T-helper 9 cell (primary cell): ENCODE results near the gene TSPAN3.

ENCODE experiments used
- DNase-seq: peaks from one replicate; pipeline ENCODE4 v3.0.0-alpha.2; 2020

Gene TSPAN3

DNA sequence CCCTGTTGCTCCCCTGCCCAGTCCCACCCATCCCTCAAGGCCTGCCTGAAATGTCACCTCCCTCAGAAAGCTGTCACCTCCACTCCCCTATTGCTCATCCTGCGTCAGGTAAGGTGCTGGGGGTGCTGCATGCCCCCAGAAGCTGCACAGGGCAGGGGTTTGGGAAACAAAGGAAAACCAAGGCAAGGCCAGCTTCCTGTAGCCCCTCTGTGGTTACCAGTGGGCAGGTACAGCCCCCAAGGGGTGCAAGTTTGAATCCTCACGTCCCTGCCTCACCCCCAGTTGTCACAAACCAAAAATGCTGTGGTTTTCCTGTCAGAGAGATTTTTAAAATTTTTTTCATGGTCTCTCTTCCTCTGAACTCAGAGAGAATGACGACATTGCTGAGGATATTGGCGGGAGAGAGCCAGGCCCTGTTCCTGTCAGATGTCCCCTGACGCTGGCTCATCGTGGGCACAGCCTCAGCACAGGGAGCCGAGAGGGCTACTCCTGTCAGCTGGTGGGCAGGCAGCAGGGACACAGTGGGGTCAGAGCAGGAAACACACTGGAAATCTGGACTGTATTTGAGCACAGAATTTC, 49.0 kb downstream of the TSPAN3 start:
- DNase-seq: peak; percentile 45

DNA sequence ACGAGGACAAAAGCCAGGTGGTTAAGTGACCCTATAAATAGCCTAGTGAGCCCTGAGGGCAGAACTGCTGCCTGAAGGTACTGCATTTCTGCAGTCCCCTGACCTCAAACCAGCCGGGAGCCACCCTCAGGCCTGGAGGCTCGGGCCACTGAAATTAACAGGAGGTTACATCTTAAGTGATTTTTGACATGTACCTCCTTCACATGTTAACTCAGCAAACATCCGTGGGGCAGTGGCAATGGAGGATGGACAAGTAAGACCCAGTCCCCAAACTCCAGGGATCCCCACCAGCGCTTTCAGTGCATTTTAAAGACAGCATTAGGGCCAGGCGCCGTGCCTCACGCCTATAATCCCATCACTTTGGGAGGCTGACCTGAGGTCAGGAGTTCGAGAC, 49.8 kb downstream of the TSPAN3 start:
- DNase-seq: no peak

DNA sequence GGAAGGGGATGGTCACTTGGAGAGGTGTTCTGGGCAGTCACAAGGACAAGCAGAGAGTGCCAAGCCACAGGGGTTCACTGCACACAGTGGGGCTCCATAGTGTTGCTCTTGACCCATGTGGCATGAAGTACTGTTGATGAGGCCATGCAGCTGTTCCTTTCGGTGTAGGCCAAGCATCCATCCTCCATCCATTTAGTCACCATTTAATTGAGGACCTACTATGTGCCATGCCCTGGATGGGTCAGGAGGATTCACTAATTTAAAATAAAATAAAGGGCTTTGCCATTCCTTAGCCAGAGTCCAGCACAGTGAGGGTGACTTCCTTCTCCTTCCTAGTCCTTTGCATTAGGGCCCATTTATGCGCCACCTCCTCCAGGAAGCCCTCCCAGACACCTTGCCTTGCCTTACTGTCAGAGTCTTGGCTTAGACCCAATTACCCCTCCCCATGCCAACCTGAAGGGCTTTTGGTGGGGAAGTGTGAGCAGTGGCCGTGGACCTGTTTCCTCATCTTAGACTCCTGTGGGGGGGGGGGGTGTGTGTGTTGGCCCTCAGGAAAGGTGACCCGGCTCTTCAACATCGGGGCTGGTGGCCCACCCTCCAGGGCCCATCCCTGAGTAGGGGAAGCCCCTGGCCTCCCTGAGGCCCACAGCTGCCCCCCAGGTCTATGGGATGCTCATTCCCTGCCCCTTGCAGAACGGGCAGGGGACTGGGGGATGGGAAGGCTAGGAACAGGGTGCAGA, 50.4 kb downstream of the TSPAN3 start:
- no peak for DNase-seq

DNA sequence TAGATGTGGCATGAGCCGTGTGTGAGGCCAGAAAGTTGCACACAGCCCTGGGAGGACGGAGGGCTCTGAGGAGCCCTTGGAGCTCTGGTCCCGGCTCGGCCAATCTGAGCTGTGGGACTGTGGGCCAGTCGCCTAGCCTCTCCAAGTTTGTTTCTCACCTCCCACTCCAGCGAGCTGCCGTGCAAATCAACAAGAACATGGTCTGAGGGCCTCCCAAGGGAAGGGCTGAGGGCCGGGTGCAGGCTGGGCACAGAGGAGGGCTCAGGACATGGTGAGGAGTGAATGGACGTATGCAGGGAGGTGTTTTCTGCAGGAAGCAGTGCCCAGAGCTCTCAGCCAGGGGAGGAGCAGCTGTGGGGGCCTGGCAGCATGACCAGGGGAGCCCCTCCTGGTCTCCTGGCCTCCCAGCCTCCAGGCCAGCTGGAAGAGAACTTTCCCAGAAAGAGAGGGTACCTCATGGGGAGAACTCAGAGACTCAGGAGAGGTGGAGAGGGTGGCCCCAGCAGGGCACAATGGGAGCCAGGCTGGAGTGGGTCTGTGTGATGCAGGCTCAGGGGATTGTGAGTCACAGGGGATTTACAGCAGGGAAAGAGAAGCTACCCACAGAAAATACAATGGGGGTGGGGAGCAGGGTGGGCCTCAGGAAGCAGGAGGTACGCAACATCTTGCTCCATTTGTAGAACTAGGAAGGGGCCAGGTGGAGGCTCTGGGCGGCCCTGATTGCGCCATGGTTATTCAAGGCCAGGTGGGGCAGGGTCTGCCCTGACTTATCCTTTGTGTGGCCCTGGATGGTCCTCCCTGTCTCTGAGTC, 51.2 kb downstream of the TSPAN3 start:
- DNase-seq: no peak

DNA sequence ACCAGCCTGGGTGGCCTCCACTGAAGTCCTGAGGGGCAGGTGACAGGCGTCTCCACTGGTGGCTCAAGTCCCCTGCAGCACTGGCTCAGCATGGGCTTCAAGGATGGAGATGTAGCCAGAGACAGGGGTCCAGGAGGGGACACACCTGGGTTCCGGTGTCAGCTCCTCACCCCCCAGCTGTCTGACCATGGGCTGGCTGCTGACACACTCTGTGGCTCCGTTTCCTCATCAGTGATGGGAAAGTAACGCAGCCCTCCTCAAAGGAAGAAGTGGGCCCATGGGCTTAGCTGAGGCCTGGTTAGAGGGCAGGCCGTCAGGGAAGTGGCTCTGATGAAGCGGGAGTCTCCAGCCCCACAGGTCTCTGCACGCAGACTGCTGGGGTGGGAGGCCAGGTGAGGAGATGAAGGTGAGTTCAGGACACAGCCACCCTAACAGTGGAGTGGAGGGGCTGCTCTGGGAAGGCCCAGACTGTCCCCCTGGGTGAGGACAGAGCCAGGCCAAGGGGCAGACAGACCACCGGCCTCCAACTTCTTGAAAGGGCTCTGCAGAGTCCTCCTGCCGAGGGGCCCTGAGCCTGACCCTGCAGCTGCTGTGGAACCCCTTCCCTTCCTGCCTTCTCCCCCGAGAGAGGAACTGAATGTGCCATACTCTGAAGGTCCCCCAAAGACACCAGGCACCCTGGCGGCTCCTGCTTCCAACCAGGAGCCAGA, 52.0 kb downstream of the TSPAN3 start:
- DNase-seq: no peak

DNA sequence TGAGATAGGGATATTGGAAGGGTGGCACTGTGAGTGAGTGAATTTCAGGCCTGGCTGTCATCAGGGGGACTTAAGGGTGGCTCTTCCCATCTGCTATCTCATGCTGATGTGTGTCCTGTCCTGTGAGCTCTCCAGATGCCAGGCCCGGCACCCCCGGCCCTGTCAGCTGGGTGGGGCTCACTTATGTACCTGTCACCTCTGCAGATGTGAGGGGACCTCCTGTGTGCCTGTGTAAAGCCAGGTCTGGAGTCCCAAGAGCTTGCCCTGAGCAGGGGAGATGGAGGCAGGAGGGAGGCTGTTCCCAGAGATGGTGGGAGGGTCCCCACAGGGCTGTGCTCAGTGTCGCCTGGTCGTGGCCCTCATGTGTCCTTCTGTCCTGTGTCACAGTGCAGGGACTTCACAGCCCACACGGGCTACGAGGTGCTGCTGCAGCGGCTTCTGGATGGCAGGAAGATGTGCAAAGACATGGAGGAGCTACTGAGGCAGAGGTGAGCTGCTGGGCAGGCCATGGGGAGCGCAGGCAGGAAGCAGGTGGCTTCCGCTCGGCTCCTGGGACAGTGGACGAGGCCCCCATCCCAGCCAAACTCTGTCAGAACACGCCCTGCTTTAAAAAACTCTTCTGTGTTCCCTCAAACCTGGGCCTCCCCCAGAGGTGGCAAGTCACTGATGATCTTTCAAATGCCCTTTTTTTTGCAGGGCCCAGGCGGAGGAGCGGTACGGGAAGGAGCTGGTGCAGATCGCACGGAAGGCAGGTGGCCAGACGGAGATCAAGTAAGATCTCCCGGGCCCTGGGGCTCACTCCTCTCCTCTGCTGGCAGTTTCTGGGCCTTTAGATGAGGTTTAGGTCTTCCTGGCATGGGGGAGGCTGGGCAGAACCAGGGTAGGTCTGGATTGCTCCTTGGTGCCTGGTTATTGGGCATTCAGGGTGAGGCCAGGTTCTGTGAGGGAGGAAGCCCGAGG, 52.9 kb downstream of the TSPAN3 start:
- DNase-seq: no peak

DNA sequence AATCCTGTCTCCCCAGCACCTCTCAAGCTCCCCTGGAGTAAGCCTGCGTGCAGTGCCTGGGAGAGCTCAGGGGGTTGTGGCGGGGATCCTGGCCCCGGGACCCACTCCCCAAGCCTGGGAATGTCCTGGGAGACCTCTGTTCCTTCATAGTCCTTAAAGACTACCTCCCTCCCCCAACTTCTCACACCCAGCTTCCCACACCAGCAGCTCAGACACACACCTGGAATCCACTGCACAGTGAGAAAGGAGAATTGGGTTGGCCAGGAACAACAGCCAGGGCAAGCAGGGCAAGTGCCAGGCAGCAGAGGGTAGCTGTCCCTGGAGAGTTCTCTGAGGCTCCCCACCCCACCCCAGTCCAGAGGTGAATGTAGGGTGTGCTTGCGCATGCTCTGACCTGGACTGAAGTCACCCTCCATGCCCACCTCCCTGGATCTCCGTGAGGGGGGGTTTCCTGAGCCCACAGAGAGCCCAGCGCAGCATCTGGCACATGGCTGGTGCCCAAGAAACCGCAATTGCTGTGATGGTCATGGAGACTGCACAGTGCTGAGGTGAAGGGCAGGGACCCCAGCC, 53.7 kb downstream of the TSPAN3 start:
- DNase-seq: no peak

DNA sequence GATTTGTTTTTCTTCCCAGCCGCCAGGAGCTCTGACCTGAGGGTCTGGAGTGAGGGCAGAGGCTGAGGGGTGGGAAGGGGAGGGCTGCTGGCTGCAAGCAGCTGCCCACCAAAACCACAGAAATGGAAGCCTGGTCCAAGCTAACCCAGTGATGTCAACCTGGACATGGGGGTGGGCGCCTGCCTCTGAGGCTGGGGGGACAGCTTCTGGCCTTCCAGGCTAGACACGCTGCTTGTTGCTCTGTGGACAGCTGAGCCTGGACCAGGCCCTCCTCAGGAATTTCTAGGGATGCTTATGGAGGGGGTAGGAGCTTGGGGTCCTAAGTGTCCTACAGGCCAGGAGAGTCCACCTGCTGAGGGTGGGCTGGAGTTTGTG, 54.6 kb downstream of the TSPAN3 start:
- no peak for DNase-seq

DNA sequence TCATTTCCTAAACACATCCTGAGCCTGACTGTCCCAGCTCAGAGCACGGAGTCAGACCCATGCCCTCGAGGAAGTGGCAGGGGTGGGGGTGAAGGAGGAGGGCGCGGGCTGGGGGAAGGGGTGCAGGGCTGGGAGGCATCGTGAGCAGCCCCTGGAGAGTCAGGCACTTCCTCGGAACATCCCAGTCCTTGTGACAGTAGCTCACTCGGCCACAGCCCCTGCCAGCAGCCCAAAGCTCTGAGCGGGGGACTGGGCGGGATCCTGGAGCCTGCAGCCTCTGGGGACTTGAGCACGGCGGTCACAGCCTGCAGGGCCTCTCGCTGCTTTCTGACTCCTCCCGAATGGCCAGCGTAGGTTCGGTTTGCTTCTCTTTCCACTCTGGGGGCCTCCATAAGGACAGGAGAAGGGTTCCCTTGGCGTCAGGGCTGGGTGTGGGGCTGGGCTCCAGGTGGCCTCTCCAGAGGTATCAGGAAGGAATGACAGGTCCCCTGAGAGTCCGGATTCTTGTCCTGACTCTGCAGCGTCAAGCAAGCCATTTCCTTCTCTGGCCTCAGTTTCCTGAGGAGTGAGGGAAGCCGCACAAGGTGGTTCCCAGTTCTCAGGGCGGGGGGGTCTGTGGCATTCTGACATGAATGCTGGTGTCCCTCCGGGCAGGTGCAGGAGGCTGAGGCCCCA, 55.1 kb downstream of the TSPAN3 start:
- no peak for DNase-seq

DNA sequence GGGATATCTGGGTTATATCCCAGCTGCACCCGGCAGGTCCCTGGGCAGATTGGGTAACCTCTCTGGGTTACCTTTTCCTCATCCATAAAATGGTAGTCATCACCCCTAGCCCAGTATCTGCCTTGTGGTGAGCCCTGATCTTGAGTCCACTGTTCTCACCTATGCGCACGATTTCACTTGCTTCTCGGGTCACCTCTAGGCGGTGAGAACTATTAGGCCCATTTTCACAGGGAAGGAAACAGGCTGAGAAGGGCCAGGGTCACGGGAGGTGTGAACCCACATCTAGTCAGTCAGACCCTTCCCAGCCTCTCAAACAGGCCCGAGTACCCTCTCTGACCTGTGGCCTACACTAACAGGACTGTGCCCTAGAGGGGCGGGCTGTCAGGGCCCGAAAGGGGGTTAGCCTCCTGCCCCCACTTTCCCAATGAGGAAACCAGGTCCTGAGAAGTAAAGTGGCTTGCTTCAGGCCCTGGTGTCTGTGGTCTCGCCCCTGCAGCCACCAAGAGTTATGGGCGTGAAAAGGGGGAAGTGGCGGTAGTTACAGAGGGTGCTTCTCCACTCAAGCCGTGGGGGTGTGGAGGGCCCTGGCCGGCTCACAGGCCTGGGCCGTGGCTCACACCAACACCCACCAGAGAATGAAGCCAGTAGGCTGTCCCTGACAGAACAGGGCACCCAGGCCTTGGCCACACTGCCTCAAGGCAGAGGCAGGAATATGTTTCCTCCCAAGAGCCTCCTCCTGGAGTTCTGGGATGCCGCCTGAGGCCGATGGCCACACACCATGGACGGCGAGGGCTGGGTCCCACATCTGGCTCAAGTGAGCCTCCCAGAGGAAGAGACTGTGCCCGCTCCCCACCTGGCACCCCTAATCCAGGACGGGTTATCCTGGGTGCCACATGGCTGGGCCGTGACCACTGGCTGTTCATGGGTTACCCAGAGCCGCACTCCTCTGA, 56.5 kb downstream of the TSPAN3 start:
- DNase-seq: no peak

DNA sequence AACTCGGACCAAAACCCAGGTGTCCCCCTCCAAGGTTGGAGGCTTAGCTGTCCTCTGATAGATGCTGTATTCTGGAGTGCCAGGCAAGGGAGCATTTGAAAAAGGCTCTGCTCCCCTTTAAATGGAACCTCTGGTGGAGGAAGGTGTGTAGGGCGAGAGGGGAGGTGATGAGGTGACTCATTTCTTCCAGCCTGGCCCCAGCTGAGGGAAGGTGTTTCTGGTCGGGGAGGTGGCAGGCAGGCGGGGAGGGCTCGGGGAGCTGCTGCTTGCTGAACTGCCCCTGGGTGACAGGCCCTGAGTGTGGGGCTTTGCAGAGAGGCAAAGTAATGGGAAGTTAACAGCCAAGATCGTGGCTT, 57.2 kb downstream of the TSPAN3 start:
- DNase-seq: peak; percentile 74

DNA sequence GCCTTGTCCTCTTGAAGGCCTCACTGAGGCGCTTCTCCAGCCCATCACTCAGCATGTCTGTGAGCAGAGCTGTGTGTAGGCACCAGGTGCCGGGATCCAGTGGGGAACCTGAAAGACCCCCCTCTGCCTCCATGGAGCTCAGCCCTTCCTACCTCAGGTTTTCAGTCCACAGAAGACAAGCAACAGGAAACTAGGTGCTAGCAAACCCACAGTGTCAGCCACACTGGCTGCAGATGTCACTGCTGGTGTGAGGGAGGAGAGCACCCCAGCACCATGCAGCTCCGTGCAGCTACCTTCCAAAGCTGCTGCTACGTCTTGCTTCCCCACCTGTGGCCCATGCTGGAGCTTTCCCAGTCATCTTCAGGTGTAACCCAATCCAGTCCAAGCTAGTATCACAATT, 58.0 kb downstream of the TSPAN3 start:
- peak; percentile 40 for DNase-seq

DNA sequence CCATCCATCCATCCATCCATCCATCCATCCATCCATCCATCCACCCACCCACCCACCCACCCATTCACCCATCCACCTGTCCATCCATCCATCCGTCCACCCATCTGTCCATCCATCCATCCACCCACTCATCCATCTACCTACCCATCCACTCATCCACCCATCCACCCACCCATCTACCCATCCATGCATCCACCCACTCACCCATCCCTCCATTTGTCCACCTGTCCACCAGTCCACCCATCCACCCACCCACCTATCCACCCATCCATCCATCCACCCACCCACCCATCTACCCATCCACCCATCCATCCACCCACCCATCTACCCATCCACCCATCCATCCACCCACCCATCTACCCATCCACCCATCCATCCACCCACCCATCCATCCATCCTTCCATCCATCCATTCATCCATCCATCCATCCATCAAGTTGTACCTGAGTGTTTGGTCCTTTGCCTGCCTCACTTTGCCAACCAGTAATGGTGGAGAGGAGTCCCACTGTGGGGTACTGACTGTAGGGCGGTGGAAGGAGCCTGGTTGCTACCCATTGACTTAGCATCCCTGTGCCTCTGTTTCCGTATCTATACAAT, 58.7 kb downstream of the TSPAN3 start:
- DNase-seq: no peak

DNA sequence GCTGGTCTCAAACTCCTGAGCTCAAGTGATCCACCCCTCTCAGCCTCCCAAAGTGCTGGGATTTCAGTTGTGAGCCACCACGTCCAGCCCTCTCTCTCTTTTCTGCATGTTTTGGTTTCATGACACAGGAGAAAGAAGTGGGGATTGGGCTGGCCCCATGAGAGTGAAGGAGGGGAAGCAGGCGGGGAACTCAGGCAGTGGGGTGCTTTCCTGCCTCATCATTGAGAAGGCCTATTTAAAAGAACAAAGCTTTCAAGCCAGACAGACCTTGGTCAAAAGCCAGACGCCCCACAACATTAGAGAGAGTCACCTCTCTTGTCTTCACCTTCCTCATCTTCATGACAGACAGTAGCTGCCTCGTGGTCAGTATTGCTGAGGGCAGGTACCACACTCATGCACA, 60.1 kb downstream of the TSPAN3 start:
- DNase-seq: no peak

DNA sequence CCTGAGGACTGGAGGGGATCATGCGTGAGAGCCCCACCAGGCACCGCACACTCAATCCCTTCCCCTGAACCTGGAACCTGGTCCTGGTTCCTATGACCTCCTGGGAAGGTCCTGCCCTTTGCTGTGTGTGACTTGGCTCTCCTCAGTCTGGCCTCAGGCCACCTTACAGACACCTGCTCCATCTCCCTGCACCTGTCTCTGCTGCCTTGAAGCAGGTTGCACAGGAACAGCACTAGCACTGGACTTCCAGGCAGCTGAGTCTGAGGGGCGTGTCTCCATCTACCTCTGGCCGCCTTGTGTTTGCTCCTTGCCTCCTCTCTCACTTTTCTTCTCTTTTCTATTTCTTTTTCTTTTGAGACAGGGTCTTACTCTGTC, 60.6 kb downstream of the TSPAN3 start:
- DNase-seq: no peak

DNA sequence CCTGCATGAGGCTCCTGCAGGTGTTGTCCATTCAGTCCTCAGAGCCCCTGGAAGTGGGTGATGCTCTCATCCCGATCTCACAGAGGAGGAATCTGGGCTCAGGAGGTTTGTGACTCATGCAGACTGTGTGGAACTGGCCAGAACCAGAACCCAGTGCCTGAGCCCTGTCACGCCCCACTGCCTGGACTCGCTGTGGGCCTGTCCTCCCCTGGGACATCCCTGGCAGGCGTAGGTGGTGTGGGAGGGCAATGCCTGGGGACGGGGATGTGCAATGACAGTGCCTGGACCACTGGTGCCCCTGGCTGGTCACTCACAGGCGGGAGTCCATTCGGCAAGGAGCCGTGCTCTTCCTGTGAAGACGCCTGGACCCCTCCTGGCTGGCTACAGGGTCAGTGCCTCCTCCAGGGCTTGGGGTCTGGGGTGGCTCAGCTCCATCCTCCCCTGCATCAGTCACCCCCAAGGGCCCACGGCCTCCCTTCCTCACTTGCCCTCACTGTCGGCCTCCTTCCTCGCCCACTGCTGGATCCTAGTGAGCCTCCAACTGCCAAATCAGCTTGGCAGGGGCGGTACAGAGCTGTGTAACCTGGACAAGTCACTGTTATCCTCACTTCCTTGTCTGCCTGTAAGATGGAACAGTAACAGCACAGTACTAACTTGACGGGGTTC, 61.1 kb downstream of the TSPAN3 start:
- no peak for DNase-seq

DNA sequence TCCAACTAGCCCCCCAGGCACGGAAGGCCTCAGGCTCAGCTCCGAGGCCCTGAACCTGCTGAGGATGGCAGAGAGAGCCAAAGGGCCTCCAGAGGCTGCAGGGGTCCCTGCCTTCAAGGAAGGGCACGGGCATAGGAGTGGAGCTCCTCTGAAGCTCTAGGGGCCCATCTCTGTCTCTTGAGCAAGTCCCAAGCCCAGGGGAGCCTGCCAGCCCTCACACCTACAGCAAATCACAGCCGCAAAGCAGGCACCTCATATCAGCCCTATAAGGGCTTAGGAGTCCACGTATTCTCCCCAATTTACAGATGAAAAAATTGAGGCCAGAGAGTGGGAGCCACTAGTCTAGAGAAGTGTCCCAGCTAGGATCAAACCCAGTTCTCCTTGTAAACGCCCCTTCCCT, 61.7 kb downstream of the TSPAN3 start:
- DNase-seq: no peak

DNA sequence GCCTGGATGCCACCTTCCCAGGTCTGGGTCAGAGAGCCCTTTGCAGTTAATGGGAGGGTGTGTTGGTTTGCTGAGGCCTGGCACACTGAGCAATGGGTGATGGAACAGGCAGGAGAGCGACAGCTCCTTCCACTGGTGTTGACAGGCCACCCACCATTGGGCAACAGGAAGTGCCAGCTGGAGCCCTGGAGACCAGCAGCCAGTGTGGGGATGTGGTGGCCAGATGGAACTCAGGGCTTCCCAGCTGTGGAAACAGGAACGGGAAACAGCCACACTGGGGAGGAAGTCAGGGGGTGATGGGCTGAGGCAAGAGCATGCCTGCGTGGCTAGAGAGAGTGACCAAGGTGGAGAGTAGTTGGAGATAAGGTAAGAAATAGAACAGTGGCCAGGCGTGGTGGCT, 66.7 kb downstream of the TSPAN3 start:
- DNase-seq: no peak
